K562 (cell line): ENCODE data around the gene DNAJB4. TPM values are rescaled to one million over a fixed set of nuclear protein-coding genes. Genes with fewer than 3 reads are reported as not detected.

ENCODE experiments used
- BCL6 ChIP-seq: fragments of 250-450 bp; sonication (Bioruptor Pico); IDR thresholded peaks from 2 replicates; pipeline ENCODE4 v1.4.0; 2020
- ELF2 ChIP-seq: fragments of 250-450 bp; sonication (Bioruptor Pico); IDR thresholded peaks from 2 replicates; pipeline ENCODE4 v1.5.0; 2021; ENCODE audit warnings: mild to moderate bottlenecking
- ELK3 ChIP-seq: fragments of 450-650 bp; formaldehyde crosslinking; IDR thresholded peaks from 2 replicates; pipeline ENCODE4 v1.4.0; 2020; ENCODE audit warnings: mild to moderate bottlenecking
- ETV1 ChIP-seq: fragments of 450-650 bp; conservative IDR thresholded peaks from 2 replicates; pipeline ENCODE4 v1.6.1; 2016; ENCODE audit warnings: missing genetic modification characterization, control low read depth, low read depth, missing compliant biosample characterization
- GATAD2A ChIP-seq: fragments of 450-650 bp; IDR thresholded peaks from 2 replicates; pipeline ENCODE4 v1.6.1; 2017
- HDAC6 ChIP-seq: IDR thresholded peaks from 2 replicates; pipeline ENCODE4 v1.6.1; 2012; ENCODE audit warnings: low read depth, mild to moderate bottlenecking, control low read depth, inconsistent platforms, low read length, moderate library complexity
- HINFP ChIP-seq: fragments of 450-650 bp; conservative IDR thresholded peaks from 2 replicates; pipeline ENCODE4 v1.6.1; 2016; ENCODE audit warnings: missing genetic modification characterization, low read depth, mild to moderate bottlenecking, control low read depth, missing compliant biosample characterization
- ID3 ChIP-seq, 2 experiments: fragments of 250-450 bp in 1 of 2; fragments of 450-650 bp in 1 of 2; sonication (Bioruptor Pico) in 1 of 2; IDR thresholded peaks; 2 replicates each; pipeline versions ENCODE4 v1.6.1 to v1.8.0; 2016 to 2021; ENCODE audit warnings: mild to moderate bottlenecking in 2 of 2, moderate library complexity in 2 of 2, missing compliant biosample characterization in 1 of 2, missing genetic modification characterization in 1 of 2
- JUNB ChIP-seq: fragments of 450-650 bp; formaldehyde crosslinking; conservative IDR thresholded peaks from 2 replicates; pipeline ENCODE4 v1.4.0; 2020; ENCODE audit warnings: mild to moderate bottlenecking
- KLF13 ChIP-seq: fragments of 450-650 bp; IDR thresholded peaks from 2 replicates; pipeline ENCODE4 v1.6.1; 2016; ENCODE audit warnings: missing genetic modification characterization, low read depth, mild to moderate bottlenecking, missing compliant biosample characterization, moderate library complexity, borderline replicate concordance
- MAFF ChIP-seq: IDR thresholded peaks from 2 replicates; pipeline ENCODE4 v1.6.1; 2012; ENCODE audit warnings: low read length, improper control_type of control experiment
- NCOA1 ChIP-seq: fragments of 450-650 bp; IDR thresholded peaks from 2 replicates; pipeline ENCODE4 v1.6.1; 2016; ENCODE audit warnings: low read depth
- POLR2AphosphoS5 ChIP-seq: IDR thresholded peaks from 2 replicates; pipeline ENCODE4 v1.6.1; 2011; ENCODE audit warnings: mild to moderate bottlenecking, low read depth, low read length, moderate library complexity; ENCODE audit not compliant: control insufficient read depth, insufficient read depth
- RNF2 ChIP-seq: sonication (generic); IDR thresholded peaks from 2 replicates; pipeline ENCODE4 v1.6.1; 2016
- SIN3B ChIP-seq: fragments of 450-650 bp; IDR thresholded peaks from 2 replicates; pipeline ENCODE4 v1.6.1; 2017; ENCODE audit warnings: low read depth, mild to moderate bottlenecking, moderate library complexity
- SMAD2 ChIP-seq: fragments of 150-350 bp; IDR thresholded peaks from 2 replicates; pipeline ENCODE4 v1.6.1; 2014; ENCODE audit warnings: low read depth, mild to moderate bottlenecking, low read length
- TFAP4 ChIP-seq: sonication (generic); formaldehyde crosslinking; IDR thresholded peaks from 2 replicates; pipeline ENCODE4 v1.8.0; 2022; ENCODE audit warnings: missing genetic modification reagents, mild to moderate bottlenecking, moderate library complexity, borderline replicate concordance
- TOE1 ChIP-seq, 2 experiments: fragments of 450-650 bp in 1 of 2; sonication (generic) in 1 of 2; formaldehyde crosslinking in 1 of 2; IDR thresholded peaks; 2 replicates each; pipeline versions ENCODE4 v1.7.1 to v1.8.0; 2016 to 2022; ENCODE audit warnings: borderline replicate concordance in 2 of 2, mild to moderate bottlenecking in 2 of 2, antibody characterized with exemption in 1 of 2, inconsistent platforms in 1 of 2, low read depth in 1 of 2, missing genetic modification reagents in 1 of 2, moderate library complexity in 1 of 2
- ZNF133 ChIP-seq: fragments of 250-450 bp; sonication (Bioruptor Pico); IDR thresholded peaks from 2 replicates; pipeline ENCODE4 v1.4.0; 2020; ENCODE audit warnings: mild to moderate bottlenecking
- ZNF277 ChIP-seq: fragments of 250-450 bp; sonication (Bioruptor Pico); IDR thresholded peaks from 2 replicates; pipeline ENCODE4 v1.8.0; 2022; ENCODE audit warnings: inconsistent platforms, mild to moderate bottlenecking, moderate library complexity, borderline replicate concordance
- ZNF431 ChIP-seq: sonication (generic); formaldehyde crosslinking; IDR thresholded peaks from 2 replicates; pipeline ENCODE4 v1.8.0; 2022; ENCODE audit warnings: mild to moderate bottlenecking, missing genetic modification reagents
- ZNF561 ChIP-seq: fragments of 450-650 bp; formaldehyde crosslinking; conservative IDR thresholded peaks from 2 replicates; pipeline ENCODE4 v1.4.0; 2020; ENCODE audit warnings: mild to moderate bottlenecking, moderate library complexity
- ZNF57 ChIP-seq: fragments of 450-650 bp; formaldehyde crosslinking; IDR thresholded peaks from 2 replicates; pipeline ENCODE4 v1.4.0; 2020; ENCODE audit warnings: mild to moderate bottlenecking, moderate library complexity
- polyA plus RNA-seq, 8 experiments: library from polyadenylated mRNA; depleted of rRNA in 4 of 8; stranded (reverse) in 5 of 8; unstranded in 3 of 8; fragments of >200 nt; fragmentation: Nextera tagmentation in 2 of 8; fragmentation: Illumina TruSeq in 1 of 8; extraction: Ambion mirVana in 2 of 8; extraction: Trizol in 1 of 8; gene quantifications; 2 replicates each; pipeline versions ENCODE4 v1.2.1 to v1.2.3, GENCODE V29; 2011 to 2014; ENCODE audit warnings: inconsistent platforms in 1 of 8, missing spikeins in 1 of 8
- total RNA-seq, 7 experiments: library from RNA; depleted of rRNA in 6 of 7; stranded (reverse); fragments of >200 nt in 6 of 7; fragmentation: Illumina TruSeq in 2 of 7; extraction: Trizol in 2 of 7; gene quantifications; 2 replicates each; pipeline versions ENCODE4 v1.2.1 to v1.2.3, GENCODE V29; 2011 to 2021; ENCODE audit warnings: low replicate concordance in 1 of 7

DNAJB4 gene
- total and polyA plus RNA-seq, 9 of the 15 experiments (the other 6 are each of a cell fraction or from before 2014, with no cell fraction given), result 8.5 to 27.7 (median 19.8) TPM

- TF ChIP-seq ZNF277 (CRISPR knock-in tag) (no peak), SIN3B (no peak), HINFP (tag) (no peak), ELK3 (no peak), NCOA1 (no peak), MAFF (no peak), BCL6 (CRISPR knock-in tag) (no peak), RNF2 (no peak), ZNF561 (CRISPR knock-in tag) (no peak), SMAD2 (no peak), ID3 (CRISPR knock-in tag; IDR thresholded peaks at IDR 0.05) (no peak), ID3 (tag; IDR thresholded peaks at IDR 0.05) (no peak), TFAP4 (CRISPR knock-in tag) (peak; percentile 21; the same call in 1 of the 2 replicates), ELF2 (CRISPR knock-in tag) (peak; percentile 65; the same call in 1 of the 2 replicates), GATAD2A (no peak), TOE1 (IDR thresholded peaks at IDR 0.05; ENCODE audit: borderline replicate concordance) (no peak), TOE1 (CRISPR knock-in tag; IDR thresholded peaks at IDR 0.05; ENCODE audit: borderline replicate concordance, low read depth) (no peak), KLF13 (tag) (no peak), ETV1 (tag) (no peak), JUNB (CRISPR knock-in tag) (no peak), ZNF57 (CRISPR knock-in tag) (no peak), POLR2AphosphoS5 (no peak), ZNF431 (CRISPR knock-in tag) (no peak), HDAC6 (no peak), ZNF133 (CRISPR knock-in tag) (no peak)
Measured at GRCh38 chr1:78004719-78005447, at the start of gene DNAJB4 (continued).
